H1 (cell line): ENCODE measurements around the gene TMEM198. TPM values are rescaled to one million over a fixed set of nuclear protein-coding genes. Genes with fewer than 3 reads are reported as not detected.

ENCODE experiments used
- HDAC2 ChIP-seq, 2 experiments: fragments of 300-600 bp in 1 of 2; sonication (generic) in 1 of 2; IDR thresholded peaks; 2 replicates each; pipeline ENCODE4 v1.6.1; 2011 to 2012; ENCODE audit warnings: low read depth in 2 of 2, low read length in 2 of 2, mild to moderate bottlenecking in 2 of 2, moderate library complexity in 2 of 2, borderline replicate concordance in 1 of 2, inconsistent platforms in 1 of 2
- polyA plus RNA-seq, 7 experiments: library from polyadenylated mRNA; depleted of rRNA in 3 of 7; stranded (reverse) in 5 of 7; unstranded in 2 of 7; fragments of >200 nt in 5 of 7; fragments of 200-250 nt in 2 of 7; gene quantifications; 1 replicate in 5 of 7; 2 replicates in 1 of 7; 4 replicates in 1 of 7; pipeline versions ENCODE4 v1.2.1 to v1.2.3, GENCODE V29; 2011 to 2013; ENCODE audit warnings: missing spikeins in 2 of 7, mixed read lengths in 2 of 7
- total RNA-seq: library from RNA; stranded (reverse); fragmentation: NEBNext Ultra II Directional; extraction: Animal tissue kit (Norgen Biotek cat#: 25700); gene quantifications from 2 replicates; pipeline ENCODE4 v1.2.1, GENCODE V29; 2021

The TMEM198 gene
- total and polyA plus RNA-seq, 2 of the 8 experiments (the other 6 are each of a cell fraction or from before 2014, with no cell fraction given) = 10.2 to 10.4 TPM

- TF ChIP-seq HDAC2 (IDR thresholded peaks at IDR 0.05; ENCODE audit: borderline replicate concordance in 1 of 2, low read depth in 2 of 2, low read length in 2 of 2) = no peak
Measured at GRCh38 chr2:219541611-219542180, 2.1 kb upstream of the TMEM198 start (continued).
